PC-9 (cell line): Measurements from ENCODE around the gene IFT57. TPM values are rescaled to one million over a fixed set of nuclear protein-coding genes. Genes with fewer than 3 reads are reported as not detected.
A peak's percentile ranks its signal among the peaks of the same experiment; 100 is the strongest.
"Not testable (repeated sequence)": the region's sequence is repeated elsewhere in the genome, so short reads cannot be mapped to it uniquely, and the experiment has no call there.

ENCODE experiments used
- Bru-seq: library from RNA; stranded (reverse); fragments of 400-500 nt; gene quantifications from one replicate; lab custom pipeline; 2021; lab: Mats Ljungman, UMichigan
- BruChase-seq, 2 experiments: library from RNA; stranded (reverse); fragments of 400-500 nt; gene quantifications; one replicate each; lab custom pipeline; 2021; lab: Mats Ljungman, UMichigan
- BruUV-seq: library from RNA; stranded (reverse); fragments of 400-500 nt; replicated peaks from 2 replicates; lab custom pipeline; 2021; lab: Mats Ljungman, UMichigan
- CTCF ChIA-PET: fragments of 300-600 bp; sonication (Branson Sonifier 250); formaldehyde crosslinking; loops from one replicate; lab custom pipeline; 2022; ENCODE audit warnings: antibody characterized with exemption; lab: Charles Lee
- POLR2A ChIA-PET: fragments of 300-600 bp; sonication (Branson Sonifier 250); formaldehyde crosslinking; loops from one replicate; lab custom pipeline; 2022; ENCODE audit warnings: antibody characterized with exemption; ENCODE audit not compliant: unreplicated experiment; lab: Charles Lee
- DNase-seq, 2 experiments: peaks; one replicate each; pipeline versions ENCODE4 v3.0.0 to v3.0.0-alpha.2; 2015 to 2022; ENCODE audit warnings: mixed read lengths in 1 of 2
- H2AFZ ChIP-seq: fragments of 200-600 bp; sonication (generic); 2 replicates; pipeline ENCODE4 v1.8.1; 2017; ENCODE audit warnings: antibody characterized with exemption
- H3F3A ChIP-seq: fragments of 200-600 bp; sonication (generic); 2 replicates; pipeline ENCODE4 v1.8.1; 2017; ENCODE audit warnings: antibody characterized with exemption, mild to moderate bottlenecking, low read depth; ENCODE audit not compliant: insufficient read depth
- H3K27ac ChIP-seq: fragments of 200-600 bp; sonication (generic); 2 replicates; pipeline ENCODE4 v1.6.1; 2016; ENCODE audit warnings: mixed run types
- H3K27me3 ChIP-seq: fragments of 200-600 bp; sonication (generic); 2 replicates; pipeline ENCODE4 v1.6.1; 2016; ENCODE audit warnings: low read depth, mixed run types; ENCODE audit not compliant: insufficient read depth
- H3K36me3 ChIP-seq: fragments of 200-600 bp; sonication (generic); 2 replicates; pipeline ENCODE4 v1.6.1; 2016; ENCODE audit warnings: low read depth, mixed run types
- H3K4me1 ChIP-seq: fragments of 200-600 bp; sonication (generic); replicated peaks from 2 replicates; pipeline ENCODE4 v1.6.1; 2016; ENCODE audit warnings: mixed run types; ENCODE audit not compliant: insufficient read depth
- H3K4me2 ChIP-seq: fragments of 200-600 bp; sonication (generic); 2 replicates; pipeline ENCODE4 v1.6.1; 2017; ENCODE audit warnings: mixed run types
- H3K4me3 ChIP-seq: fragments of 200-600 bp; sonication (generic); 2 replicates; pipeline ENCODE4 v1.6.1; 2016; ENCODE audit warnings: mixed run types
- H3K79me2 ChIP-seq: fragments of 200-600 bp; sonication (generic); 2 replicates; pipeline ENCODE4 v1.6.1; 2017; ENCODE audit warnings: low read depth, mixed run types
- H3K9me2 ChIP-seq: fragments of 200-600 bp; sonication (generic); 2 replicates; pipeline ENCODE4 v1.8.1; 2017; ENCODE audit warnings: mild to moderate bottlenecking; ENCODE audit not compliant: insufficient read depth
- H3K9me3 ChIP-seq: fragments of 200-600 bp; sonication (generic); 2 replicates; pipeline ENCODE4 v1.8.1; 2016; ENCODE audit warnings: low read depth; ENCODE audit not compliant: insufficient read depth
- H4K20me1 ChIP-seq: fragments of 200-600 bp; sonication (generic); 2 replicates; pipeline ENCODE4 v1.8.1; 2017; ENCODE audit not compliant: insufficient read depth
- EZH2 ChIP-seq: fragments of 200-600 bp; sonication (generic); IDR thresholded peaks from 2 replicates; pipeline ENCODE4 v1.8.0; 2017; ENCODE audit warnings: antibody characterized with exemption, low read depth
- intact Hi-C: fragments of 100-400 bp; cut with micrococcal nuclease; formaldehyde crosslinking; loops from one replicate; pipeline ENCODE4 v1.10.0; 2022; ENCODE audit not compliant: unreplicated experiment
- long read RNA-seq: library from polyadenylated mRNA; stranded (forward); transcript quantifications from one replicate; pipeline ENCODE4 v2.0.0, GENCODE V29; 2022
- total RNA-seq: library from RNA; stranded (reverse); gene quantifications from 2 replicates; pipeline ENCODE4 v1.2.3, GENCODE V29; 2021
- TF ChIP-seq, protein P1 (sequence below): fragments of 200-600 bp; sonication (generic); conservative IDR thresholded peaks from 2 replicates; pipeline ENCODE4 v1.6.1; 2017; ENCODE audit warnings: mixed run types, antibody characterized with exemption, mild to moderate bottlenecking, moderate library complexity

IFT57 gene, protein sequence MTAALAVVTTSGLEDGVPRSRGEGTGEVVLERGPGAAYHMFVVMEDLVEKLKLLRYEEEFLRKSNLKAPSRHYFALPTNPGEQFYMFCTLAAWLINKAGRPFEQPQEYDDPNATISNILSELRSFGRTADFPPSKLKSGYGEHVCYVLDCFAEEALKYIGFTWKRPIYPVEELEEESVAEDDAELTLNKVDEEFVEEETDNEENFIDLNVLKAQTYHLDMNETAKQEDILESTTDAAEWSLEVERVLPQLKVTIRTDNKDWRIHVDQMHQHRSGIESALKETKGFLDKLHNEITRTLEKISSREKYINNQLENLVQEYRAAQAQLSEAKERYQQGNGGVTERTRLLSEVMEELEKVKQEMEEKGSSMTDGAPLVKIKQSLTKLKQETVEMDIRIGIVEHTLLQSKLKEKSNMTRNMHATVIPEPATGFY
- total RNA-seq: 55.2 and 65.7 TPM in 2 replicates
- Bru-seq, nascent RNA: percentile 78 among the genes with signal in this experiment
- percentile 70 among the genes with signal in this experiment for BruChase-seq, experiment 1, labeled RNA remaining after a 2-hour chase
- percentile 83 among the genes with signal in this experiment for BruChase-seq, experiment 2, labeled RNA remaining after a 6-hour chase
- long read RNA-seq, transcript IFT57-201 (11 exons, 3,203 nt): major isoform, 118 of 134 reads
- long read RNA-seq, partial matches to known transcripts: 3 of 134 reads
- long read RNA-seq, other reads (novel, unspliced or antisense): 13 of 134 reads

DNA sequence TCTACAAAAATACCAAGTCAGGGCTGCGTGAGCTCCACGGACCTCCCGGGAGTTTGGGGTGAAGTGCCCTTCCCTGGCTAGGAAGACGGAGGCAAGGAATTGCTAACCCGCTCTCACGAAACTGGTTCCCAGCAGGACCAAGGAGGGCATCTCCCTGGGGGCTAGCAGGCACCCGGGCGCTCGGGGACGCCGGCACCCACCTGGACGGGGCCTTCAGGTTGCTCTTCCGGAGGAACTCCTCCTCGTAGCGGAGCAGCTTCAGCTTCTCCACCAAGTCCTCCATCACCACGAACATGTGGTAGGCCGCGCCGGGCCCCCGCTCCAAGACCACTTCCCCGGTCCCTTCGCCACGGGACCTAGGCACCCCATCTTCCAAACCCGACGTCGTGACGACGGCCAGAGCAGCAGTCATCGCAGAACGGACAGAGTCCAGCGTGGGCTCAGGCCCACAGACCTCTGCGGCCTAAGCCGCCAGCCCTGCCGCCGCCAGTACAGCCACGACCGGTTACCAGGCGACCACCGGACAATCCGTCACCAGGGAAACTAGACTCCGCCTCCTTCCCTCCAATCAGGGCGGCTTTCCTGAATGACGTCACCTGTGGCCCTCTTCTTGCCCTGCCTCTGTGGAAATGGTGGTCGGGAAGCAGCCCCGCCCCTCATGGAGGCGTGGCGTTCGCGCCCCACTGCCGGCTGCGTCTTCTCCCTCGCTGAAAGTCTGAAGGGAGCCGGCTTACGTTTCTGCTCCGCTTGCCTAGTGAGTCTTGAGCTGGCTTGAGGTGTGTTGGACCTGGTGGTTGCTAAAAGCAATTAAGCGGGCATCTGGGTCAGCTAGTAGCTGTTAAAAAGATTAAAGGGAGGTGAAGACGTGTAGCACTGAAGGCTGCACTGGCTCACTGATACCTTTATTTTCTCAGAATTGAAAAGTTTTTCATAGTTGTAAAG lies at the start of gene IFT57:
Gene IFT57, minus strand, starts transcription at position 514 of the 942 bp plus-strand sequence. Its CDS starts 102 bp downstream, at position 412.
- peak within 1 kb of the TSS; percentile 76 for H3K4me2 ChIP-seq
- peak within 1 kb of the TSS; percentile 85 for H3K4me3 ChIP-seq
- peaks cover 20% of the 10 kb centered on the region for H3K79me2 ChIP-seq
- no peaks in the 10 kb centered on the region for H3K9me2 ChIP-seq
- ChIA-PET CTCF (interaction anchor here (0.5 to 0.6 kb wide), 2 partner anchors 169 to 222 kb away, joined by 3 to 4 read pairs; no protein-coding TSS in a partner anchor), POLR2A (interaction anchor here (0.6 to 0.9 kb wide), 4 partner anchors 12 to 166 kb away, joined by 3 to 6 read pairs (median 4); no protein-coding TSS in a partner anchor)
- H4K20me1 ChIP-seq: no peaks in the 10 kb centered on the region
- intact Hi-C loops: loop anchor here (1.0 to 5.0 kb wide), 8 partner anchors 83 to 285 kb away; no protein-coding TSS in a partner anchor
- BruUV-seq: TSS peak; percentile 80
- DNase-seq: peak; percentile 98 to 99
- H3K9me3 ChIP-seq: no peaks in the 10 kb centered on the region
- H3F3A ChIP-seq: no peaks in the 10 kb centered on the region
- peaks cover 9% of the 10 kb centered on the region; the same call in 1 of the 2 replicates for H3K36me3 ChIP-seq
- TF ChIP-seq EZH2: no peak
- TF ChIP-seq, protein P1, sequence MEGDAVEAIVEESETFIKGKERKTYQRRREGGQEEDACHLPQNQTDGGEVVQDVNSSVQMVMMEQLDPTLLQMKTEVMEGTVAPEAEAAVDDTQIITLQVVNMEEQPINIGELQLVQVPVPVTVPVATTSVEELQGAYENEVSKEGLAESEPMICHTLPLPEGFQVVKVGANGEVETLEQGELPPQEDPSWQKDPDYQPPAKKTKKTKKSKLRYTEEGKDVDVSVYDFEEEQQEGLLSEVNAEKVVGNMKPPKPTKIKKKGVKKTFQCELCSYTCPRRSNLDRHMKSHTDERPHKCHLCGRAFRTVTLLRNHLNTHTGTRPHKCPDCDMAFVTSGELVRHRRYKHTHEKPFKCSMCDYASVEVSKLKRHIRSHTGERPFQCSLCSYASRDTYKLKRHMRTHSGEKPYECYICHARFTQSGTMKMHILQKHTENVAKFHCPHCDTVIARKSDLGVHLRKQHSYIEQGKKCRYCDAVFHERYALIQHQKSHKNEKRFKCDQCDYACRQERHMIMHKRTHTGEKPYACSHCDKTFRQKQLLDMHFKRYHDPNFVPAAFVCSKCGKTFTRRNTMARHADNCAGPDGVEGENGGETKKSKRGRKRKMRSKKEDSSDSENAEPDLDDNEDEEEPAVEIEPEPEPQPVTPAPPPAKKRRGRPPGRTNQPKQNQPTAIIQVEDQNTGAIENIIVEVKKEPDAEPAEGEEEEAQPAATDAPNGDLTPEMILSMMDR: no peak
- H3K4me1 ChIP-seq: peaks cover 27% of the 10 kb centered on the region
- H3K27ac ChIP-seq: peak within 1 kb of the TSS; percentile 28
- no peaks in the 10 kb centered on the region for H3K27me3 ChIP-seq
- H2AFZ ChIP-seq: peak within 1 kb of the TSS; percentile 99

DNA sequence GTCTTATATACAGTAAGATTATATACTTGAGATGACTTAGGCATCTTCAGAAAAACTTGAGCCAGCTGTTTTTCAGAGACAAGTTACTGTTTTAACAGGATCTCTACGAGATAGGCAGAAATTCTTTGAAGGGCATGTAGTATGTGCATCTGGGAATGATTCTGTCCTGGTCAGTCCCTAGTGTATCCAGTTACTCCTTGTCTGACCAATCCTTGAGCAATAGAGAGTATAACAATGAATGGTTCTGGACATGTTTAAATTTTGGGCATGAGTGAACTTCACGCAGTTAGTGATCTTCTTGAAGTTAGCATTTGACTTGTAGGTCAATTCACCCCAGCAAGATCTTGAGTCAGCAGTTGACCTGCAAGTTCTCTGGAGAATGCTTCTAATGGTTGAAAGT lies 49.4 kb upstream of the IFT57 start:
- Histone ChIP-seq H3K4me1 (no peaks in the 10 kb centered on the region), H3K27me3 (no peaks in the 10 kb centered on the region), H3F3A (no peaks in the 10 kb centered on the region), H3K27ac (no peak overlapping the region), H3K36me3 (no peaks in the 10 kb centered on the region), H4K20me1 (no peaks in the 10 kb centered on the region), H3K9me3 (no peaks in the 10 kb centered on the region), H2AFZ (no peak overlapping the region; the same call in 1 of the 2 replicates), H3K9me2 (no peaks in the 10 kb centered on the region; the same call in 1 of the 2 replicates), H3K4me3 (no peak overlapping the region), H3K79me2 (no peaks in the 10 kb centered on the region), H3K4me2 (no peak overlapping the region)
- CTCF ChIA-PET: no interaction called here
- TF ChIP-seq, protein P1: no peak
- no peak for TF ChIP-seq EZH2
- intact Hi-C loops: no loop called here
- BruUV-seq: no TSS peak
- DNase-seq: peak in 1 of 2 experiments; percentile 28
- POLR2A ChIA-PET: interaction anchor here (0.6 kb wide), 1 partner anchor 78 kb away, joined by 18 read pairs; no protein-coding TSS in a partner anchor

DNA sequence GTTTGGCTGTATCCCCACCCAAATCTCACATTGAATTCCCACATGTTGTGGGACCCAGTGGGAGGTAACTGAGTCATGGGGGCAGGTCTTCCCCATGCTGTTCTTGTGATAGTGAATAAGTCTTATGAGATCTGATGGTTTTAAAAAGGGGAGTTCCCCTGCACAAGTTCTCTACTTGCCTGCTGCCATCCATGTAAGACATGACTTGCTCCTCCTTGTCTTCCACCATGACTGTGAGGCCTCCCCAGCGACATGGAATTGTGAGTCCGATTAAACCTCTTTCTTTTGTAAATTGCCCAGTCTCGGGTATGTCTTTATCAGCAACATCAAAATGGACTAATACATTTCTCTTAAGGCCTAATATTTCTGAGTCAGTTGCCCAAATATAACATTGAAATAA lies 46.0 kb upstream of the IFT57 start:
- H3K4me1 ChIP-seq, BruUV-seq, H2AFZ ChIP-seq, H3K27me3 ChIP-seq, CTCF ChIA-PET, H3K36me3 ChIP-seq, H3K27ac ChIP-seq, H3K4me2 ChIP-seq, H3K4me3 ChIP-seq, H4K20me1 ChIP-seq, intact Hi-C loops, H3K9me3 ChIP-seq, DNase-seq, H3K9me2 ChIP-seq, H3F3A ChIP-seq, H3K79me2 ChIP-seq: not testable (repeated sequence)
- POLR2A ChIA-PET: interaction anchor here (0.6 kb wide), 1 partner anchor 357 kb away, joined by 4 read pairs; no protein-coding TSS in a partner anchor

DNA sequence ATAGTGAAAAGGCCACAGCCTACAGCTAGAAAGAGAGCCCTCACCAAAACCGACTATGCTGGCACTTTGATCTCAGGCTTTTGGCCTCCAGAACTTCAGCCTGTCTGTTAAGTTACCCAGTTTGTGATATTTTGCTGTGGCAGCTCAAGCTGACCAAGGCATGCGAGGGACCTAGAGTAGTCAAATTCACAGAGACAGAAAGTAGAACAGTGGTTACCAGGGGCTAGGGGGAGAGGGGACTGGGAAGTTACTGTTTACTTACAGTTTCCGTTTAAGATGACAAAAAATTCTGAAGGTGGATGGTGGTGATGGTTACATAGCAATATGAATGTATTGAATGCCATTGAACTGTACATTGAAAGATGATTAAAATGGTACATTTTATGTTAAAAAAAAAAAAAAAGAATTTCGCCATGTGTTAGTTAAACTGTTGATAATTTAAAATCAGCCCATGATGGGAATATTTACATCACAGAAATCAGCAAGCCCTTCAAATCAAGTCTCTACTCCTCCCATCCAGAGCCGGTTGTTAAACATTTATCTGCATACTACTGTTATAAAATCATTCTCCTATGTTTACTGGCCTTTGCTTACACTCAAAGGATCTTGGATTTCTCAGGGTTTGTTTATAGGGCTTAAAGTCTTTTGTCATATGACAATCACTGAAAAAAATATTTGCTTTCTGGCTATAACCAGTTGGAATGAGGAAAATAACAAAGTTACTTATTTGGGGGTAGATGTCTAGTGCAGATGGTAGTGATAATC lies 42.5 kb upstream of the IFT57 start:
- POLR2A ChIA-PET, DNase-seq, H3K4me1 ChIP-seq, CTCF ChIA-PET, H3K27ac ChIP-seq, H3K9me2 ChIP-seq, BruUV-seq, H3K36me3 ChIP-seq, H3K4me3 ChIP-seq, H2AFZ ChIP-seq, intact Hi-C loops, H3K4me2 ChIP-seq, H3K9me3 ChIP-seq, H3K27me3 ChIP-seq, H3F3A ChIP-seq, H3K79me2 ChIP-seq, H4K20me1 ChIP-seq: not testable (repeated sequence)
